ENCODE data around the gene HIP1. TPM values are rescaled to one million over a fixed set of nuclear protein-coding genes. Genes with fewer than 3 reads are reported as not detected.

The HIP1 gene
- 0.43 and 2.0 TPM in 2 replicates for total RNA-seq

GRCh38 chr7:75738604-75738974, at the start of gene HIP1:
Gene HIP1, minus strand, starts transcription at chr7:75738941. Its CDS starts 21 bp downstream, at chr7:75738920.

DNA sequence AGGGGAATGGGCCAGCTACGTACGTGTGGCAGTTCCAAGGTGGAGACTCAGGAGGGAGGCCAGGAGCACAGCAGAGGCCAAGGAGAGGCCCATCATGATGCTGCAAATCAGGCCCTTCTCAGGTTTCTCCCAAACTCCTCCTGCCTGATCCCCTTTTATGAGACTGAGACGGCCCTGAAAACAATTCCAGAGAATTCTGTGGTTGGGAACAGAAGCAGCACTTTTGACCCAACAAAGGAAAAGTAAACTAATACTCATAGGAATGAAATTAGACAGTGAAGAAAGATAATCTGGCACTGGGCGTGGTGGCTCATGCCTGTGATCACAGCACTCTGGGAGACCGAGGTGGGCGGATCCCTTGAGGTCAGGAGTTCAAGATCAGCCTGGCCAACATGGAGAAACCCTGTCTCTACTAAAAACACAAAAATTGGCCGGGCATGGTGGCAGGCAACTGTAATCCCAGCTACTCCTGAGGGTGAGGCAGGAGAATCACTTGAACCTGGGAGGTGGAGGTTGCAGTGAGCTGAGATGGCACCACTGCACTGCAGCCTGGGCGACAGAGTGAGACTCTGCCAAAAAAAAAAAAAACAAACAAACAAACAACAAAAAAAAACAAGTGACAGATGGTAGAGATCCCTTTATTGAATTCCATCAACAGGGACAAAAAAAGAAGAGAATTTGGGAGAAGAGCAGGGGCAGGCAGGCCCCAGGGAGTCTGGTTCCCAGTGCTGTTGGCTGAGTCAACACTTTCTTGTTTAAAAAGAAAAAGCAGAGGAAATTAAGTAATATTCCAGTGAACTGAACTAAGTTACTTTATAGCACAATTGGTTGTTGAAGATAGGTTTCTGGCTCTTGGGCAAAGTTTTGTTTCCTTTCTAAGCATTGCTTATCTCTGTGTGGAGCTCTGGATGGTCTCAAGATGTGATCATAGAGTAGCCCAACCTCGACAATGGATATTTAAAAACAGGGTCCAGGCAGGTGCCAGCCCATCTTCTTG, 33.6 kb upstream of the HIP1 start, which contains the start of gene CCL26:
CCL26 (minus strand) TSS at position 131 of the 997 bp plus-strand sequence; CDS start at position 96, 35 bp downstream.

GRCh38 chr7:75492020-75492419, 246.7 kb downstream of the HIP1 start, which contains the start of gene SPDYE5:
Gene SPDYE5, plus strand, starts transcription at chr7:75492320. Its CDS starts 1,728 bp downstream, at chr7:75494048.

GRCh38 chr7:75485979-75486643, 252.6 kb downstream of the HIP1 start, which contains the start of gene POM121C:
Gene POM121C, minus strand, starts transcription at chr7:75486299. Its CDS starts 44,803 bp downstream, at chr7:75441496.

Small RNA genes lying within 50 kb of the gene (small RNA-seq; reads per million reads assigned to genes)
- not detected for gene AC211429.1
- gene RF00019 = not detected

Other genes with a start within 250 kb of the HIP1 start
- not detected in 2 replicates for gene SPDYE5, start 246.6 kb downstream of the HIP1 start, total RNA-seq
- gene CCL26, start 33.3 kb upstream of the HIP1 start, total RNA-seq = not detected in 2 replicates
- gene CCL24, start 74.9 kb upstream of the HIP1 start, total RNA-seq = not detected in 2 replicates
- 39.7 and 48.0 TPM in 2 replicates for gene RHBDD2, start 140.1 kb upstream of the HIP1 start, total RNA-seq
- 140 and 183 TPM in 2 replicates for gene POR, start 176.2 kb upstream of the HIP1 start, total RNA-seq

Measured in placental epithelial cell (primary cell).